Neutrophil (primary cell): ENCODE results near the gene TLDC2.
"Not testable (repeated sequence)": the region's sequence is repeated elsewhere in the genome, so short reads cannot be mapped to it uniquely, and the experiment has no call there.

Experiments
- H3K27ac ChIP-seq: fragments of 200-600 bp; sonication (generic); 2 replicates; pipeline ENCODE4 v1.5.1; 2016; ENCODE audit warnings: mild to moderate bottlenecking, moderate library complexity
- H3K27me3 ChIP-seq: fragments of 200-600 bp; sonication (generic); 2 replicates; pipeline ENCODE4 v1.6.0; 2016; ENCODE audit warnings: mild to moderate bottlenecking
- H3K36me3 ChIP-seq: fragments of 200-600 bp; sonication (generic); 2 replicates; pipeline ENCODE4 v1.5.1; 2017
- H3K4me1 ChIP-seq, 2 experiments: fragments of 200-600 bp in 1 of 2; sonication (generic) in 1 of 2; 1 replicate in 1 of 2; 2 replicates in 1 of 2; pipeline versions ENCODE4 v1.5.1 to v1.6.1; 2013 to 2016; ENCODE audit warnings: low read depth in 1 of 2, low read length in 1 of 2, mild to moderate bottlenecking in 1 of 2, moderate library complexity in 1 of 2; ENCODE audit not compliant: control insufficient read depth in 1 of 2, insufficient read depth in 1 of 2
- H3K4me3 ChIP-seq, 2 experiments: fragments of 200-600 bp in 1 of 2; sonication (generic) in 1 of 2; 1 replicate in 1 of 2; 2 replicates in 1 of 2; pipeline ENCODE4 v1.5.1; 2013 to 2016; ENCODE audit warnings: low read depth in 1 of 2, low read length in 1 of 2, mild to moderate bottlenecking in 1 of 2, moderate library complexity in 1 of 2
- H3K9me3 ChIP-seq: fragments of 200-600 bp; sonication (generic); 2 replicates; pipeline ENCODE4 v1.5.1; 2016
- CTCF ChIP-seq: fragments of 200-600 bp; sonication (generic); IDR thresholded peaks from 2 replicates; pipeline ENCODE4 v1.5.1; 2016; ENCODE audit warnings: antibody characterized with exemption

Gene TLDC2

DNA sequence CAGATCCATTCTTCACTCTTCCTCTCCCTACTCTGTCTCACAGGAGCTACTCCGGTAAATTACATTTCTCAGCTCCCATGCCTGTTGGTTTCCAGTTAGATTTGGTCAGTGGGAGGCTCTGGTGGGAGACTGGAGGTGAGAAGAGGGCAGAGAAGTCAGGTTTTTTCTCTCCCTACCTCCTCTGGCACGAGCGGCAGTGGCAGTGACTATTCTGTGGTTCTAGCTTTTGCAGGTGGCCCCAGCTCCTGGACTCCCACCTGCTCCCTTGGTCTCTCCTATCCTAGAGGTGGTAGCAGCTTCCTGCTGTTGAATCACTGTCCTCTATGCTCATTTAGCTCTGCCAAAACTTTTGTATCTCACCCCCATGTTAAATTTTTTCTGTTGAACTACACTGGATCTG, 17.9 kb downstream of the TLDC2 start:
- H3K4me1 ChIP-seq, result no peaks in the 10 kb centered on the region
- H3K36me3 ChIP-seq, result peaks cover 97% of the 10 kb centered on the region
- no peak for TF ChIP-seq CTCF
- no peaks in the 10 kb centered on the region for H3K27me3 ChIP-seq
- H3K9me3 ChIP-seq, result no peaks in the 10 kb centered on the region
- H3K27ac ChIP-seq, result no peak overlapping the region
- H3K4me3 ChIP-seq, result no peak overlapping the region

GRCh38 chr20:36895036-36895435, 19.1 kb downstream of the TLDC2 start:
- no peak overlapping the region for H3K4me3 ChIP-seq
- H3K4me1 ChIP-seq, result no peaks in the 10 kb centered on the region
- TF ChIP-seq CTCF, result no peak
- H3K27ac ChIP-seq, result no peak overlapping the region
- H3K36me3 ChIP-seq, result peaks cover 95% of the 10 kb centered on the region
- no peaks in the 10 kb centered on the region for H3K27me3 ChIP-seq
- no peaks in the 10 kb centered on the region for H3K9me3 ChIP-seq

DNA sequence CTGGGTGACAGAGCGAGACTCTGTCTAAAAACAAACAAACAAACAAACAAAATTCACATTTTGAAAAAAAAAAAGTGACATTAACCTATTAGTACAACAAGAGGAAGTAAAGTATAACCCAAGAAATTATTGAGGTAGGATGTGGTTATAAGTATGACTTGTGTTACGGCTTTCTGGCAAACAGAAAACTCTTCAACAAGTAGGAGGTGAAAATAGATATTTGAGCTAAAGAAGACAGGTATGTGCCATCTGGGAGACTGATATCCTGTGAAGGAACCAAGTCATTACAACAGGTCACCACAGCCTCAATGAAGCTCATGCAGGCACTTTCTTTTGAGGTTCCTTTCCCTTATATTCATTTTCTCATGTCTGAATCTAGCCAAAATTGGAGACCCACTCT, 28.8 kb downstream of the TLDC2 start:
- H3K9me3 ChIP-seq, result no peaks in the 10 kb centered on the region

DNA sequence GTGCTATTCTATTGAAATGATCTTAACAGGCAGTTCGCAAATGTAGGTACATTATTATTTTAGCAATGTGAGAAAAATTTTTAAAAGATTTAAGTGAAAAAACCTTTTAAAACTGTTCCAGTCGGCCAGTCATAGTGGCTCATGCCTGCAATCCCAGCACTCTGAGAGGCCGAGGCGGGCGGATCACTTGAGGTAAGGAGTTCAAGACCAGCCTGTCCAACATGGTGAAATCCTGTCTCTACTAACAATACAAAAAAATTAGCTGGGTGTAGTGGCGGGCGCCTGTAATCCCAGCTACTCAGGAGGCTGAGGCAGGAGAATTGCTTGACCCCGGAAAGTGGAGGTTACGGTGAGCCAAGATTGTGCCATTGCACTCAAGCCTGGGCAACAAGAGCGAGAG, 29.6 kb downstream of the TLDC2 start:
- H3K27ac ChIP-seq, H3K27me3 ChIP-seq, H3K4me1 ChIP-seq, H3K4me3 ChIP-seq, H3K9me3 ChIP-seq: not testable (repeated sequence)
- H3K36me3 ChIP-seq, result peaks cover 94% of the 10 kb centered on the region

More for the DNA sequence above, 28.8 kb downstream of the TLDC2 start:
- no peak overlapping the region for H3K27ac ChIP-seq
- no peak for TF ChIP-seq CTCF
- H3K4me3 ChIP-seq, result no peak overlapping the region
- no peaks in the 10 kb centered on the region for H3K4me1 ChIP-seq
- peaks cover 88% of the 10 kb centered on the region for H3K36me3 ChIP-seq
- no peaks in the 10 kb centered on the region for H3K27me3 ChIP-seq

GRCh38 chr20:36906086-36906485, 30.1 kb downstream of the TLDC2 start:
- not testable (repeated sequence) for H3K9me3 ChIP-seq, H3K4me1 ChIP-seq, H3K4me3 ChIP-seq, H3K27ac ChIP-seq, H3K27me3 ChIP-seq
- peaks cover 94% of the 10 kb centered on the region for H3K36me3 ChIP-seq

GRCh38 chr20:36908603-36909002, 32.7 kb downstream of the TLDC2 start:
- Histone ChIP-seq H3K27me3 (no peaks in the 10 kb centered on the region), H3K36me3 (peaks cover 83% of the 10 kb centered on the region), H3K9me3 (no peaks in the 10 kb centered on the region), H3K27ac (no peak overlapping the region), H3K4me1 (no peaks in the 10 kb centered on the region), H3K4me3 (no peak overlapping the region)
- TF ChIP-seq CTCF, result no peak

- no peak overlapping the region for H3K4me3 ChIP-seq
- peaks cover 72% of the 10 kb centered on the region for H3K36me3 ChIP-seq
These were observed 40.3 kb downstream of the TLDC2 start for GRCh38 chr20:36916199-36916598.

More at GRCh38 chr20:36916199-36916598, 40.3 kb downstream of the TLDC2 start:
- H3K27ac ChIP-seq, result no peak overlapping the region
- no peak for TF ChIP-seq CTCF
- H3K9me3 ChIP-seq, result no peaks in the 10 kb centered on the region
- no peaks in the 10 kb centered on the region for H3K4me1 ChIP-seq
- H3K27me3 ChIP-seq, result no peaks in the 10 kb centered on the region
